ENCODE data around the gene CFAP46.

- TF ChIP-seq CTCF (IDR thresholded peaks at IDR 0.05) (no peak), SP1 (CRISPR knock-in tag; conservative IDR thresholded peaks at IDR 0.05) (no peak), CREB1 (CRISPR knock-in tag; IDR thresholded peaks at IDR 0.05) (no peak), MLX (CRISPR knock-in tag; IDR thresholded peaks at IDR 0.05) (no peak), HMGXB4 (CRISPR knock-in tag; IDR thresholded peaks at IDR 0.05) (no peak), ZNF121 (CRISPR knock-in tag; IDR thresholded peaks at IDR 0.05) (no peak), MAX (CRISPR knock-in tag; IDR thresholded peaks at IDR 0.05) (no peak), GRHL2 (CRISPR knock-in tag; IDR thresholded peaks at IDR 0.05; ENCODE audit: insufficient replicate concordance, severe bottlenecking) (no peak), NR1H2 (CRISPR knock-in tag; IDR thresholded peaks at IDR 0.05) (no peak), ZBTB43 (CRISPR knock-in tag; IDR thresholded peaks at IDR 0.05) (no peak)
These were observed 51.0 kb downstream of the CFAP46 start for GRCh38 chr10:132891368-132891767.
